Heart left ventricle (tissue), 16 donors: Measurements from ENCODE around the gene DCAF8. TPM values are rescaled to one million over a fixed set of nuclear protein-coding genes. Genes with fewer than 3 reads are reported as not detected.

Experiments used
- ATAC-seq, 4 donors: fragments of 200-7000 bp; cut with Tn5 transposase; one replicate each; pipeline ENCODE4 v1.9.1; 2020 to 2022; ENCODE audit warnings: moderate library complexity in 4 of 4, mild to moderate bottlenecking in 3 of 4, moderate number of reproducible peaks in 1 of 4
- DNase-seq, 5 donors: peaks; one replicate each; pipeline ENCODE4 v3.0.0-alpha.2; 2020
- H3K27ac ChIP-seq, 12 donors: fragments of 200-600 bp; sonication (generic) in 4 of 12; one replicate each; pipeline versions ENCODE4 v1.5.0 to v1.8.0; 2016 to 2022; ENCODE audit warnings: mild to moderate bottlenecking in 2 of 12
- H3K27me3 ChIP-seq, 9 donors: fragments of 200-600 bp; sonication (generic) in 2 of 9; one replicate each; pipeline versions ENCODE4 v1.5.1 to v1.8.0; 2016 to 2022; ENCODE audit warnings: mild to moderate bottlenecking in 3 of 9
- H3K36me3 ChIP-seq, 9 donors: fragments of 200-600 bp; sonication (generic) in 2 of 9; one replicate each; pipeline versions ENCODE4 v1.5.0 to v1.8.0; 2018 to 2022; ENCODE audit warnings: mild to moderate bottlenecking in 2 of 9
- H3K4me1 ChIP-seq, 12 donors: fragments of 200-600 bp; sonication (generic) in 4 of 12; one replicate each; pipeline versions ENCODE4 v1.5.0 to v1.8.0; 2016 to 2022; ENCODE audit warnings: mild to moderate bottlenecking in 3 of 12
- H3K4me3 ChIP-seq, 12 donors: fragments of 200-600 bp; sonication (generic) in 4 of 12; one replicate each; pipeline versions ENCODE4 v1.5.0 to v1.8.0; 2017 to 2022; ENCODE audit warnings: mild to moderate bottlenecking in 9 of 12, moderate library complexity in 4 of 12
- H3K9me3 ChIP-seq, 12 donors: fragments of 200-600 bp; sonication (generic) in 4 of 12; one replicate each; pipeline versions ENCODE4 v1.5.0 to v1.8.0; 2016 to 2022; ENCODE audit warnings: mild to moderate bottlenecking in 1 of 12
- CTCF ChIP-seq, 12 donors: fragments of 200-600 bp; sonication (generic) in 4 of 12; IDR thresholded peaks; one replicate each; pipeline versions ENCODE4 v1.5.0 to v1.8.0; 2018 to 2022; ENCODE audit warnings: antibody characterized with exemption in 12 of 12, mild to moderate bottlenecking in 5 of 12
- POLR2A ChIP-seq, 2 donors: fragments of 450-650 bp; IDR thresholded peaks; one replicate each; pipeline ENCODE4 v1.6.1; 2017; ENCODE audit warnings: antibody characterized with exemption in 2 of 2, mild to moderate bottlenecking in 2 of 2, moderate library complexity in 2 of 2
- WGBS, 4 donors: extraction: QIAGEN DNeasy Blood & Tissue Kit in 2 of 4; methylation state at CpG; one replicate each; pipeline versions ENCODE4 v1.1.5 to v1.1.7; 2013 to 2018; 5-methylcytosine and 5-hydroxymethylcytosine counted together
- intact Hi-C, 10 donors: fragments of 100-400 bp; cut with DNase I; formaldehyde crosslinking; loops; one replicate each; pipeline versions ENCODE4 v1.11.1 to v1.14.2; 2022
- polyA plus RNA-seq, 2 donors: library from polyadenylated mRNA; stranded (reverse); fragments of 200-250 nt; gene quantifications; one replicate each; pipeline ENCODE4 v1.2.3, GENCODE V29; 2013
- total RNA-seq, 9 donors: library from RNA; depleted of rRNA in 2 of 9; stranded (reverse); fragments of >200 nt in 2 of 9; fragmentation: NEBNext Ultra II Directional in 3 of 9; extraction: Animal tissue kit (Norgen Biotek cat#: 25700) in 3 of 9; gene quantifications; one replicate each; pipeline versions ENCODE4 v1.1.0 to v1.2.4, GENCODE V29; 2016 to 2023
- donor health status: ischemic (EF 13 %, LVEDD 7.1; RV severe dilation, severe dysfunction).
- donor health status: healthy with polysubstance abuse.
- donor health status: DM: no; HTN: yes; CAD: no.
- donor health status: DM: no; HTN: no; CAD: no.
- donor health status: ischemic (EF 25% LVEDD 6.9; RV normal size, moderate dysfunction).
- donor health status: ischemic (EF 25% LVEDD 5.7; RV mildly dilated, moderate dysfunction).
- donor health status: healthy.
- donor health status: DM: yes; HTN: yes; CAD: no.
- donor health status: ischemic (EF 35%, LVEDD 5.7; RV mildly dilated, moderate dysfunction).
- donor health status: nonischemic (EF 11% LVEDD 7.7; RV severe dilation, severe dysfunction).
- donor health status: DM: yes; HTN: yes; CAD: no.
- donor health status: PGD.
- donor health status: ischemic (EF 29% LVEDD 5.4; RV normal size, mild dysfunction).
- donor health status: nonischemic (EF 23%, LVEDD 6.1; RV moderate dilation, normal function).

Gene DCAF8
- total and polyA plus RNA-seq, 11 donors = 78.4 to 161 (median 128) TPM

DNA sequence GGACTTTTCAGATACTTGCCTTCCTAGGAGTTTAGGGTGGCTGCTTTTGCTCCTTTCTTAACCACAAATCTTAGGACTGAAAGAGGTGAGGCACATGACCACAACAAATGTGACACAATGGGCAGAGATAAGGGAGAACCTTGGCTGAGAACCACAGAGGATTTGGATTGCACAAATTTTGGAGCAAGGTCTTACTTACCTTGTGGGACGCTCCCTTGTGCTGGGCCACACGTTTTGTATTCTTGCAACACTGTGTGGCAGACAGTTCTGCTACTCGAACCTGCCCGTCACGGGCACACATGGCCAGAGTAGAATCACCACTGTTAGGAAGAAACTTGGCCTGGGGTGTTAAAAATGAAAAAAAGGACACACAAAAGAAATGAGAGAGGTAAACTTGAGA, 23.9 kb downstream of the DCAF8 start:
- DNase-seq (no peak), ATAC-seq (peak in 3 of 4 donors; percentile 34 to 66 (median 58))
- H3K27me3 ChIP-seq = no peaks in the 10 kb centered on the region
- no peak for TF ChIP-seq POLR2A (IDR thresholded peaks at IDR 0.05)
- no peak for TF ChIP-seq CTCF (IDR thresholded peaks at IDR 0.05)
- H3K27ac ChIP-seq = no peak overlapping the region
- peaks cover 0 to 100% (median 98%) of the 10 kb centered on the region in 9 donors for H3K36me3 ChIP-seq
- WGBS, 4 donors = 57 to 72% (median 64%) methylated on average over 5 of the region's 5 CpGs
- H3K4me1 ChIP-seq = peaks cover 2 to 26% (median 12%) of the 10 kb centered on the region in 12 donors
- intact Hi-C loops = no loop called here
- H3K4me3 ChIP-seq = no peak overlapping the region
- H3K9me3 ChIP-seq = no peaks in the 10 kb centered on the region

GRCh38 chr1:160237558-160237957, 24.8 kb downstream of the DCAF8 start:
- 95 to 100% (median 97%) methylated on average over 2 of the region's 2 CpGs for WGBS, 4 donors

GRCh38 chr1:160236806-160237205, 25.5 kb downstream of the DCAF8 start:
- intact Hi-C loops = no loop called here
- 80 to 90% (median 87%) methylated on average over 5 of the region's 5 CpGs for WGBS, 4 donors

More at GRCh38 chr1:160237558-160237957, 24.8 kb downstream of the DCAF8 start:
- intact Hi-C loops = no loop called here
- no peak for DNase-seq
- no peak overlapping the region for H3K4me3 ChIP-seq
- peaks cover 0 to 17% (median 5%) of the 10 kb centered on the region in 12 donors for H3K4me1 ChIP-seq
- no peaks in the 10 kb centered on the region for H3K9me3 ChIP-seq
- no peak for ATAC-seq
- H3K27me3 ChIP-seq = no peaks in the 10 kb centered on the region
- no peak for TF ChIP-seq CTCF (IDR thresholded peaks at IDR 0.05)
- TF ChIP-seq POLR2A (IDR thresholded peaks at IDR 0.05) = no peak
- peaks cover 0 to 100% (median 98%) of the 10 kb centered on the region in 9 donors for H3K36me3 ChIP-seq
- no peak overlapping the region for H3K27ac ChIP-seq

GRCh38 chr1:160232911-160233310, 29.4 kb downstream of the DCAF8 start:
- Histone ChIP-seq H3K36me3 (peaks cover 0 to 100% (median 99%) of the 10 kb centered on the region in 9 donors), H3K4me1 (peaks cover 0 to 4% (median 0%) of the 10 kb centered on the region in 12 donors), H3K4me3 (no peak overlapping the region), H3K27ac (no peak overlapping the region), H3K9me3 (no peaks in the 10 kb centered on the region), H3K27me3 (no peaks in the 10 kb centered on the region)
- TF ChIP-seq POLR2A (IDR thresholded peaks at IDR 0.05) (no peak), CTCF (IDR thresholded peaks at IDR 0.05) (no peak)
- ATAC-seq (no peak), DNase-seq (no peak)
- intact Hi-C loops = no loop called here

More at GRCh38 chr1:160236806-160237205, 25.5 kb downstream of the DCAF8 start:
- Histone ChIP-seq H3K4me3 (no peak overlapping the region), H3K27me3 (no peaks in the 10 kb centered on the region), H3K27ac (no peak overlapping the region), H3K9me3 (no peaks in the 10 kb centered on the region), H3K4me1 (peaks cover 0 to 14% (median 5%) of the 10 kb centered on the region in 12 donors), H3K36me3 (peaks cover 0 to 100% (median 99%) of the 10 kb centered on the region in 9 donors)
- TF ChIP-seq POLR2A (IDR thresholded peaks at IDR 0.05) (no peak), CTCF (IDR thresholded peaks at IDR 0.05) (no peak)
- no peak for ATAC-seq
- no peak for DNase-seq
